ENCODE measurements around the gene FREY1. TPM values are rescaled to one million over a fixed set of nuclear protein-coding genes. Genes with fewer than 3 reads are reported as not detected.
"Not testable (repeated sequence)": the region's sequence is repeated elsewhere in the genome, so short reads cannot be mapped to it uniquely, and the experiment has no call there.

FREY1 gene
- total RNA-seq, 6 experiments from 2014 or later = 0.38 to 0.74 (median 0.68) TPM

GRCh38 chr11:45910623-45911022 lies 3.6 kb upstream of the FREY1 start:
- Mint-ChIP-seq H3K4me3 (no peak overlapping the region), H3K36me3 (ENCODE audit: low read depth) (no peaks in the 10 kb centered on the region)
- TF ChIP-seq, protein P1, sequence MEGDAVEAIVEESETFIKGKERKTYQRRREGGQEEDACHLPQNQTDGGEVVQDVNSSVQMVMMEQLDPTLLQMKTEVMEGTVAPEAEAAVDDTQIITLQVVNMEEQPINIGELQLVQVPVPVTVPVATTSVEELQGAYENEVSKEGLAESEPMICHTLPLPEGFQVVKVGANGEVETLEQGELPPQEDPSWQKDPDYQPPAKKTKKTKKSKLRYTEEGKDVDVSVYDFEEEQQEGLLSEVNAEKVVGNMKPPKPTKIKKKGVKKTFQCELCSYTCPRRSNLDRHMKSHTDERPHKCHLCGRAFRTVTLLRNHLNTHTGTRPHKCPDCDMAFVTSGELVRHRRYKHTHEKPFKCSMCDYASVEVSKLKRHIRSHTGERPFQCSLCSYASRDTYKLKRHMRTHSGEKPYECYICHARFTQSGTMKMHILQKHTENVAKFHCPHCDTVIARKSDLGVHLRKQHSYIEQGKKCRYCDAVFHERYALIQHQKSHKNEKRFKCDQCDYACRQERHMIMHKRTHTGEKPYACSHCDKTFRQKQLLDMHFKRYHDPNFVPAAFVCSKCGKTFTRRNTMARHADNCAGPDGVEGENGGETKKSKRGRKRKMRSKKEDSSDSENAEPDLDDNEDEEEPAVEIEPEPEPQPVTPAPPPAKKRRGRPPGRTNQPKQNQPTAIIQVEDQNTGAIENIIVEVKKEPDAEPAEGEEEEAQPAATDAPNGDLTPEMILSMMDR (IDR thresholded peaks at IDR 0.05) = no peak

GRCh38 chr11:45909594-45910475 lies 2.8 kb upstream of the FREY1 start:
- no peak overlapping the region for H3K27ac Mint-ChIP-seq
- no peak overlapping the region for H3K4me3 Mint-ChIP-seq
- H3K36me3 Mint-ChIP-seq (ENCODE audit: low read depth) = no peaks in the 10 kb centered on the region
- H3K4me1 Mint-ChIP-seq (ENCODE audit: low read depth) = peaks cover 6% of the 10 kb centered on the region; the same call in 1 of the 2 replicates
- DNase-seq = no peak
- H3K27me3 Mint-ChIP-seq (ENCODE audit: insufficient read depth) = no peaks in the 10 kb centered on the region; the same call in 1 of the 2 replicates
- TF ChIP-seq, protein P1 (IDR thresholded peaks at IDR 0.05) = no peak
- H3K9me3 Mint-ChIP-seq = no peaks in the 10 kb centered on the region

More at GRCh38 chr11:45910623-45911022, 3.6 kb upstream of the FREY1 start:
- no peaks in the 10 kb centered on the region; the same call in 1 of the 2 replicates for H3K27me3 Mint-ChIP-seq (ENCODE audit: insufficient read depth)
- no peak overlapping the region for H3K27ac Mint-ChIP-seq
- H3K9me3 Mint-ChIP-seq = no peaks in the 10 kb centered on the region
- H3K4me1 Mint-ChIP-seq (ENCODE audit: low read depth) = peaks cover 6% of the 10 kb centered on the region; the same call in 1 of the 2 replicates
- DNase-seq = no peak

GRCh38 chr11:45907911-45908370 lies 870 bp upstream of the FREY1 start:
- Mint-ChIP-seq H3K27ac (no peak overlapping the region), H3K4me1 (ENCODE audit: low read depth) (peaks cover 6% of the 10 kb centered on the region; the same call in 1 of the 2 replicates), H3K4me3 (no peak overlapping the region), H3K36me3 (ENCODE audit: low read depth) (no peaks in the 10 kb centered on the region), H3K27me3 (ENCODE audit: insufficient read depth) (no peaks in the 10 kb centered on the region; the same call in 1 of the 2 replicates), H3K9me3 (no peaks in the 10 kb centered on the region)
- TF ChIP-seq, protein P1 (IDR thresholded peaks at IDR 0.05) = no peak
- DNase-seq = no peak

DNA sequence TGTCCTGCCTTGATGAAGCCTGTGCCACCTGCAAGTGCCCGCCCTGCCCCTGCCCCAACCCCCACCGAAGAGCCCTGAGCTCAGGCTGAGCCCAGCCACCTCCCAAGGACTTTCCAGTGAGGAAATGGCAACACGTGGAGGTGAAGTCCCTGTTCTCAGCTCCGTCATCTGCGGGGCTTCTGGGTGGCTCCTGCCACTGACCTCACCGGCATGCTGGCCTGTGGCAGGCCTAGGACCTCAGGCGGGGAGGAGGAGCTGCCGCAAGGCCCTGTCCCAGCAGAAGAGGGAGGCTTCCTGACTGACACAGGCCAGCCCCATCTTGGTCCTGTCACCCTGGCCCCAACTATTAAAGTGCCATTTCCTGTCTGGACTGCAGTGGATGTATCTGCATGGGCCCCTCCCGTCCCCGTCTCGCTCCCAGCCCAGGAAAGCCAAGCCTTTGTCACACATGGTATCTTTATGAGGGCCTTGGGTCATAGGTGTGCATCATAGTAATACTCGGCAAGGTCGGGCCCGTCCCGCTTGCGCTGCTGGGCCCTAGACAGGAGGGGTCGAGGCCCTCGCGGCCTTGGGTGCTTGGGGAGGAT lies 882 bp downstream of the FREY1 start:
- Mint-ChIP-seq H3K4me3 (no peak overlapping the region), H3K36me3 (ENCODE audit: low read depth) (no peaks in the 10 kb centered on the region), H3K27ac (no peak overlapping the region), H3K4me1 (ENCODE audit: low read depth) (peaks cover 6% of the 10 kb centered on the region; the same call in 1 of the 2 replicates), H3K9me3 (no peaks in the 10 kb centered on the region), H3K27me3 (ENCODE audit: insufficient read depth) (peaks cover under 1% of the 10 kb centered on the region; the same call in 1 of the 2 replicates)
- TF ChIP-seq, protein P1 (IDR thresholded peaks at IDR 0.05) = no peak
- DNase-seq = no peak

GRCh38 chr11:45905576-45905975 lies 1.5 kb downstream of the FREY1 start:
- H3K27me3 Mint-ChIP-seq (ENCODE audit: insufficient read depth); H3K27ac Mint-ChIP-seq; H3K4me3 Mint-ChIP-seq; H3K36me3 Mint-ChIP-seq (ENCODE audit: low read depth); DNase-seq; H3K9me3 Mint-ChIP-seq; H3K4me1 Mint-ChIP-seq (ENCODE audit: low read depth): not testable (repeated sequence)

- TF ChIP-seq, protein P1 (IDR thresholded peaks at IDR 0.05) = no peak
- H3K27me3 Mint-ChIP-seq (ENCODE audit: insufficient read depth) = peaks cover 2% of the 10 kb centered on the region; the same call in 1 of the 2 replicates
- peaks cover 12% of the 10 kb centered on the region for H3K4me1 Mint-ChIP-seq (ENCODE audit: low read depth)
- H3K4me3 Mint-ChIP-seq = no peak overlapping the region
- H3K27ac Mint-ChIP-seq = no peak overlapping the region
- no peaks in the 10 kb centered on the region for H3K9me3 Mint-ChIP-seq
- DNase-seq = no peak
- no peaks in the 10 kb centered on the region for H3K36me3 Mint-ChIP-seq (ENCODE audit: low read depth)
These were observed 2.0 kb downstream of the FREY1 start for GRCh38 chr11:45905095-45905494.

Data from HFFc6 (cell line).